Measurements from ENCODE around the gene NHLRC2.

Gene NHLRC2

GRCh38 chr10:113880236-113880635, 25.8 kb downstream of the NHLRC2 start:
- TF ChIP-seq, protein P1, sequence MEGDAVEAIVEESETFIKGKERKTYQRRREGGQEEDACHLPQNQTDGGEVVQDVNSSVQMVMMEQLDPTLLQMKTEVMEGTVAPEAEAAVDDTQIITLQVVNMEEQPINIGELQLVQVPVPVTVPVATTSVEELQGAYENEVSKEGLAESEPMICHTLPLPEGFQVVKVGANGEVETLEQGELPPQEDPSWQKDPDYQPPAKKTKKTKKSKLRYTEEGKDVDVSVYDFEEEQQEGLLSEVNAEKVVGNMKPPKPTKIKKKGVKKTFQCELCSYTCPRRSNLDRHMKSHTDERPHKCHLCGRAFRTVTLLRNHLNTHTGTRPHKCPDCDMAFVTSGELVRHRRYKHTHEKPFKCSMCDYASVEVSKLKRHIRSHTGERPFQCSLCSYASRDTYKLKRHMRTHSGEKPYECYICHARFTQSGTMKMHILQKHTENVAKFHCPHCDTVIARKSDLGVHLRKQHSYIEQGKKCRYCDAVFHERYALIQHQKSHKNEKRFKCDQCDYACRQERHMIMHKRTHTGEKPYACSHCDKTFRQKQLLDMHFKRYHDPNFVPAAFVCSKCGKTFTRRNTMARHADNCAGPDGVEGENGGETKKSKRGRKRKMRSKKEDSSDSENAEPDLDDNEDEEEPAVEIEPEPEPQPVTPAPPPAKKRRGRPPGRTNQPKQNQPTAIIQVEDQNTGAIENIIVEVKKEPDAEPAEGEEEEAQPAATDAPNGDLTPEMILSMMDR (IDR thresholded peaks at IDR 0.05; ENCODE audit: extremely low read depth, missing control alignments) = no peak

GRCh38 chr10:113882240-113882639, 27.8 kb downstream of the NHLRC2 start:
- no peak for DNase-seq (ENCODE audit: low spot score)
- TF ChIP-seq, protein P1 (IDR thresholded peaks at IDR 0.05; ENCODE audit: extremely low read depth, missing control alignments) = no peak

More at GRCh38 chr10:113880236-113880635, 25.8 kb downstream of the NHLRC2 start:
- no peak for DNase-seq (ENCODE audit: low spot score)

- TF ChIP-seq, protein P1 (IDR thresholded peaks at IDR 0.05; ENCODE audit: extremely low read depth, missing control alignments) = no peak
- no peak for DNase-seq (ENCODE audit: low spot score)
Measured at GRCh38 chr10:113889911-113890310, 35.5 kb downstream of the NHLRC2 start.

DNA sequence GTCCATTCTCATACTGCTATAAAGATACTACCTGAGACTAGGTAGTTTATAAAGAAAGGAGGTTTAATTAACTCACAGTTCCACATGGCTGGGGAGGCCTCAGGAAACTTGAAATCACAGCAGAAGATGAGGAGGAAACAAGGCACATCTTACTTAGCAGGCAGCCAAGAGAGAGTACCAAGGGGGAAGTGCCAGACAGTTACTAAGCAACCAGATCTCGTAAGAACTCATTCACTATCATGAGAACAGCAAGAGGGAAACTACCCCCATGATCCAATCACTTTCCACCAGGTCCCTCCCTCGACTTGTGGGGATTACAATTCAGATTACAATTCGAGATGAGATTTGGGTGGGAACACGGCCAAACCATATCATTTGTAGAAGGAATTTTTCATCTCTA, 36.3 kb downstream of the NHLRC2 start:
- DNase-seq (ENCODE audit: low spot score) = no peak
- TF ChIP-seq, protein P1 (IDR thresholded peaks at IDR 0.05; ENCODE audit: extremely low read depth, missing control alignments) = no peak

GRCh38 chr10:113891476-113891875, 37.0 kb downstream of the NHLRC2 start:
- DNase-seq (ENCODE audit: low spot score) = no peak

GRCh38 chr10:113893570-113893969, 39.1 kb downstream of the NHLRC2 start:
- TF ChIP-seq, protein P1 (IDR thresholded peaks at IDR 0.05; ENCODE audit: extremely low read depth, missing control alignments) = no peak
- DNase-seq (ENCODE audit: low spot score) = no peak

More at GRCh38 chr10:113891476-113891875, 37.0 kb downstream of the NHLRC2 start:
- TF ChIP-seq, protein P1 (IDR thresholded peaks at IDR 0.05; ENCODE audit: extremely low read depth, missing control alignments) = no peak

DNA sequence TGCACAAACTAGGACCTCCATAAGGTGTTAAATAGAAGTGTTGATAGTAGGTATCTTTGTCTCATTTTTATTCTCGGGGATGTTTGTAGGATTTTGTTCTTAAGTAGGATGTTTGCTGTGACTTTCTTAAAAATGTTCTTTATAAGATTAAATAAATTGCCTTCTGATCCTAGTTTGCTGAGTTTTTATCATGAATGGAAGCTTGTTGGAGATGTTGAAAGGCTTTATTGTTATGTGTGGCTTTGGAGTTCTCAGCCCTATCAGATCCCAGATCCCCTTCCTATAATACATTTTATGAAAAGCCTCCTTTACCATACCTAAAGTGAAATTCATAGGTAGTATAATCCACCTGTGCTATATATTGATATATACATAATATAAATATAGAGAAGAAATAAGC, 40.1 kb downstream of the NHLRC2 start:
- DNase-seq (ENCODE audit: low spot score) = no peak
- TF ChIP-seq, protein P1 (IDR thresholded peaks at IDR 0.05; ENCODE audit: extremely low read depth, missing control alignments) = no peak
